Activated T-helper 1 cell treated with anti-CD3 and anti-CD28 coated beads, Interleukin-12 subunit alpha, Interleukin-12 subunit beta, Interleukin-2, Interleukin-4 antibody, amounts not matched to agents 30 ng/mL and 10 ng/mL and 1 ng/mL, durations not matched to agents 14 hours and 24 hours and 36 hours (primary cell): ENCODE data around the gene EYA2. TPM values are rescaled to one million over a fixed set of nuclear protein-coding genes. Genes with fewer than 3 reads are reported as not detected.

ENCODE experiments used
- DNase-seq: peaks from one replicate; pipeline ENCODE4 v3.0.0; 2021; ENCODE audit warnings: low spot score
- H3K27ac Mint-ChIP-seq: one replicate; pipeline ENCODE4 v1.8.0; 2021; ENCODE audit warnings: mild to moderate bottlenecking, mixed read lengths
- H3K27me3 Mint-ChIP-seq: one replicate; pipeline ENCODE4 v1.8.0; 2022; ENCODE audit warnings: mild to moderate bottlenecking, moderate library complexity, mixed read lengths; ENCODE audit not compliant: insufficient read depth
- H3K36me3 Mint-ChIP-seq: one replicate; pipeline ENCODE4 v1.8.0; 2021; ENCODE audit warnings: low read depth, mixed read lengths
- H3K4me1 Mint-ChIP-seq: one replicate; pipeline ENCODE4 v1.8.0; 2021; ENCODE audit warnings: low read depth, mixed read lengths
- H3K4me3 Mint-ChIP-seq: one replicate; pipeline ENCODE4 v1.8.0; 2021; ENCODE audit warnings: mild to moderate bottlenecking, moderate library complexity, mixed read lengths
- H3K9me3 Mint-ChIP-seq: one replicate; pipeline ENCODE4 v1.8.0; 2021; ENCODE audit warnings: mixed read lengths
- intact Hi-C: fragments of 100-400 bp; cut with micrococcal nuclease; formaldehyde crosslinking; loops from one replicate; pipeline ENCODE4 v1.15.1; 2024
- total RNA-seq: library from RNA; stranded (reverse); gene quantifications from 2 replicates; pipeline ENCODE4 v1.2.3, GENCODE V29; 2022

The EYA2 gene
- total RNA-seq, 1 donor from 2014 or later: not detected

GRCh38 chr20:47019121-47019824, 124.6 kb downstream of the EYA2 start:
- H3K4me3 Mint-ChIP-seq: no peak overlapping the region
- no peaks in the 10 kb centered on the region for H3K36me3 Mint-ChIP-seq
- H3K27ac Mint-ChIP-seq: no peak overlapping the region
- H3K27me3 Mint-ChIP-seq: peaks cover 32% of the 10 kb centered on the region
- no peak for DNase-seq
- no peaks in the 10 kb centered on the region for H3K4me1 Mint-ChIP-seq
- intact Hi-C loops: loop anchor here (10.0 kb wide), 1 partner anchor 264 kb away; no protein-coding TSS in a partner anchor
- no peaks in the 10 kb centered on the region for H3K9me3 Mint-ChIP-seq

- Mint-ChIP-seq H3K4me1 (no peaks in the 10 kb centered on the region), H3K36me3 (no peaks in the 10 kb centered on the region), H3K4me3 (no peak overlapping the region), H3K27ac (no peak overlapping the region), H3K9me3 (no peaks in the 10 kb centered on the region), H3K27me3 (peaks cover 32% of the 10 kb centered on the region)
- intact Hi-C loops: no loop called here
- no peak for DNase-seq
Observed at GRCh38 chr20:47020231-47020630, 125.6 kb downstream of the EYA2 start.

GRCh38 chr20:47021850-47022249, 127.2 kb downstream of the EYA2 start:
- Mint-ChIP-seq H3K27ac (no peak overlapping the region), H3K4me1 (no peaks in the 10 kb centered on the region), H3K36me3 (no peaks in the 10 kb centered on the region), H3K4me3 (no peak overlapping the region), H3K27me3 (peaks cover 34% of the 10 kb centered on the region), H3K9me3 (no peaks in the 10 kb centered on the region)
- DNase-seq: no peak
- intact Hi-C loops: no loop called here

- no peak for DNase-seq
- Mint-ChIP-seq H3K27ac (no peak overlapping the region), H3K4me3 (no peak overlapping the region), H3K27me3 (peaks cover 26% of the 10 kb centered on the region), H3K4me1 (no peaks in the 10 kb centered on the region), H3K9me3 (peaks cover 1% of the 10 kb centered on the region), H3K36me3 (no peaks in the 10 kb centered on the region)
- intact Hi-C loops: no loop called here
Observed at GRCh38 chr20:47024461-47024937, 129.9 kb downstream of the EYA2 start.

- H3K4me1 Mint-ChIP-seq: no peaks in the 10 kb centered on the region
- H3K27me3 Mint-ChIP-seq: peaks cover 19% of the 10 kb centered on the region
- DNase-seq: no peak
- intact Hi-C loops: no loop called here
- H3K36me3 Mint-ChIP-seq: no peaks in the 10 kb centered on the region
- H3K27ac Mint-ChIP-seq: no peak overlapping the region
- no peak overlapping the region for H3K4me3 Mint-ChIP-seq
- peaks cover 4% of the 10 kb centered on the region for H3K9me3 Mint-ChIP-seq
Observed at GRCh38 chr20:47027042-47027441, 132.4 kb downstream of the EYA2 start.

GRCh38 chr20:47027456-47027855, 132.8 kb downstream of the EYA2 start:
- no peak for DNase-seq
- H3K27ac Mint-ChIP-seq: no peak overlapping the region
- peaks cover 18% of the 10 kb centered on the region for H3K27me3 Mint-ChIP-seq
- no peaks in the 10 kb centered on the region for H3K4me1 Mint-ChIP-seq
- no peak overlapping the region for H3K4me3 Mint-ChIP-seq
- intact Hi-C loops: no loop called here
- H3K36me3 Mint-ChIP-seq: no peaks in the 10 kb centered on the region
- H3K9me3 Mint-ChIP-seq: peaks cover 4% of the 10 kb centered on the region

GRCh38 chr20:47028487-47028886, 133.8 kb downstream of the EYA2 start:
- intact Hi-C loops: no loop called here
- H3K9me3 Mint-ChIP-seq: peaks cover 4% of the 10 kb centered on the region
- no peak overlapping the region for H3K27ac Mint-ChIP-seq
- H3K4me3 Mint-ChIP-seq: no peak overlapping the region
- no peaks in the 10 kb centered on the region for H3K4me1 Mint-ChIP-seq
- no peaks in the 10 kb centered on the region for H3K36me3 Mint-ChIP-seq
- no peak for DNase-seq
- peaks cover 11% of the 10 kb centered on the region for H3K27me3 Mint-ChIP-seq

- Mint-ChIP-seq H3K27me3 (peaks cover 11% of the 10 kb centered on the region), H3K4me1 (no peaks in the 10 kb centered on the region), H3K4me3 (no peak overlapping the region), H3K36me3 (no peaks in the 10 kb centered on the region), H3K27ac (no peak overlapping the region), H3K9me3 (peaks cover 4% of the 10 kb centered on the region)
- intact Hi-C loops: no loop called here
- no peak for DNase-seq
Observed at GRCh38 chr20:47029845-47030244, 135.2 kb downstream of the EYA2 start.

- Mint-ChIP-seq H3K4me3 (no peak overlapping the region), H3K27me3 (peaks cover 11% of the 10 kb centered on the region), H3K4me1 (no peaks in the 10 kb centered on the region), H3K27ac (no peak overlapping the region), H3K36me3 (no peaks in the 10 kb centered on the region), H3K9me3 (peaks cover 4% of the 10 kb centered on the region)
- intact Hi-C loops: no loop called here
- no peak for DNase-seq
Observed at GRCh38 chr20:47030271-47030810, 135.7 kb downstream of the EYA2 start.

GRCh38 chr20:47031004-47031403, 136.4 kb downstream of the EYA2 start:
- no peak overlapping the region for H3K4me3 Mint-ChIP-seq
- intact Hi-C loops: no loop called here
- H3K27ac Mint-ChIP-seq: no peak overlapping the region
- no peaks in the 10 kb centered on the region for H3K4me1 Mint-ChIP-seq
- peaks cover 7% of the 10 kb centered on the region for H3K27me3 Mint-ChIP-seq
- no peak for DNase-seq
- H3K36me3 Mint-ChIP-seq: no peaks in the 10 kb centered on the region
- peaks cover 4% of the 10 kb centered on the region for H3K9me3 Mint-ChIP-seq

- no peak overlapping the region for H3K27ac Mint-ChIP-seq
- no peak for DNase-seq
- intact Hi-C loops: no loop called here
- peaks cover 4% of the 10 kb centered on the region for H3K9me3 Mint-ChIP-seq
- no peak overlapping the region for H3K4me3 Mint-ChIP-seq
- H3K36me3 Mint-ChIP-seq: no peaks in the 10 kb centered on the region
- peaks cover 5% of the 10 kb centered on the region for H3K27me3 Mint-ChIP-seq
- no peaks in the 10 kb centered on the region for H3K4me1 Mint-ChIP-seq
Observed at GRCh38 chr20:47031821-47032220, 137.2 kb downstream of the EYA2 start.

- peaks cover 5% of the 10 kb centered on the region for H3K27me3 Mint-ChIP-seq
- DNase-seq: no peak
- no peaks in the 10 kb centered on the region for H3K36me3 Mint-ChIP-seq
- peaks cover 4% of the 10 kb centered on the region for H3K9me3 Mint-ChIP-seq
- no peaks in the 10 kb centered on the region for H3K4me1 Mint-ChIP-seq
- H3K27ac Mint-ChIP-seq: no peak overlapping the region
- intact Hi-C loops: no loop called here
- no peak overlapping the region for H3K4me3 Mint-ChIP-seq
Observed at GRCh38 chr20:47032933-47033578, 138.4 kb downstream of the EYA2 start.

GRCh38 chr20:47033665-47034064, 139.0 kb downstream of the EYA2 start:
- Mint-ChIP-seq H3K27ac (no peak overlapping the region), H3K36me3 (no peaks in the 10 kb centered on the region), H3K27me3 (peaks cover 5% of the 10 kb centered on the region), H3K4me1 (no peaks in the 10 kb centered on the region), H3K4me3 (no peak overlapping the region), H3K9me3 (peaks cover 4% of the 10 kb centered on the region)
- intact Hi-C loops: no loop called here
- no peak for DNase-seq
